Right atrium auricular region (tissue), 2 donors: ENCODE data around the gene RAB3IP. TPM values are rescaled to one million over a fixed set of nuclear protein-coding genes. Genes with fewer than 3 reads are reported as not detected.

Source experiments
- DNase-seq: peaks from one replicate; pipeline ENCODE4 v3.0.0-alpha.2; 2019; ENCODE audit warnings: low spot score
- H3K27ac ChIP-seq, 2 donors: fragments of 200-600 bp; sonication (generic); 1 replicate in 1 of 2; 2 replicates in 1 of 2; pipeline ENCODE4 v1.5.1; 2016 to 2019
- H3K27me3 ChIP-seq, 2 donors: fragments of 200-600 bp; sonication (generic); one replicate each; pipeline versions ENCODE4 v1.5.1 to v1.6.0; 2017 to 2019
- H3K36me3 ChIP-seq: fragments of 200-600 bp; sonication (generic); one replicate; pipeline ENCODE4 v1.5.1; 2016
- H3K4me1 ChIP-seq, 2 donors: fragments of 200-600 bp; sonication (generic); one replicate each; pipeline versions ENCODE4 v1.5.1 to v1.6.0; 2017 to 2019
- H3K4me3 ChIP-seq, 2 donors: fragments of 200-600 bp; sonication (generic); 1 replicate in 1 of 2; 2 replicates in 1 of 2; pipeline ENCODE4 v1.5.1; 2017 to 2019; ENCODE audit warnings: mild to moderate bottlenecking in 1 of 2, moderate library complexity in 1 of 2
- H3K9me3 ChIP-seq, 2 donors: fragments of 200-600 bp; sonication (generic); one replicate each; pipeline ENCODE4 v1.5.1; 2019
- CTCF ChIP-seq, 2 donors: fragments of 200-600 bp; sonication (generic); IDR thresholded peaks; one replicate each; pipeline ENCODE4 v1.5.1; 2019; ENCODE audit warnings: antibody characterized with exemption in 2 of 2
- total RNA-seq, 2 donors: library from RNA; depleted of rRNA; stranded (reverse); fragments of >200 nt; gene quantifications; one replicate each; pipeline ENCODE4 v1.1.0, GENCODE V29; 2016

Gene RAB3IP
- total RNA-seq, 2 donors from 2014 or later: 27.2 to 37.1 TPM

DNA sequence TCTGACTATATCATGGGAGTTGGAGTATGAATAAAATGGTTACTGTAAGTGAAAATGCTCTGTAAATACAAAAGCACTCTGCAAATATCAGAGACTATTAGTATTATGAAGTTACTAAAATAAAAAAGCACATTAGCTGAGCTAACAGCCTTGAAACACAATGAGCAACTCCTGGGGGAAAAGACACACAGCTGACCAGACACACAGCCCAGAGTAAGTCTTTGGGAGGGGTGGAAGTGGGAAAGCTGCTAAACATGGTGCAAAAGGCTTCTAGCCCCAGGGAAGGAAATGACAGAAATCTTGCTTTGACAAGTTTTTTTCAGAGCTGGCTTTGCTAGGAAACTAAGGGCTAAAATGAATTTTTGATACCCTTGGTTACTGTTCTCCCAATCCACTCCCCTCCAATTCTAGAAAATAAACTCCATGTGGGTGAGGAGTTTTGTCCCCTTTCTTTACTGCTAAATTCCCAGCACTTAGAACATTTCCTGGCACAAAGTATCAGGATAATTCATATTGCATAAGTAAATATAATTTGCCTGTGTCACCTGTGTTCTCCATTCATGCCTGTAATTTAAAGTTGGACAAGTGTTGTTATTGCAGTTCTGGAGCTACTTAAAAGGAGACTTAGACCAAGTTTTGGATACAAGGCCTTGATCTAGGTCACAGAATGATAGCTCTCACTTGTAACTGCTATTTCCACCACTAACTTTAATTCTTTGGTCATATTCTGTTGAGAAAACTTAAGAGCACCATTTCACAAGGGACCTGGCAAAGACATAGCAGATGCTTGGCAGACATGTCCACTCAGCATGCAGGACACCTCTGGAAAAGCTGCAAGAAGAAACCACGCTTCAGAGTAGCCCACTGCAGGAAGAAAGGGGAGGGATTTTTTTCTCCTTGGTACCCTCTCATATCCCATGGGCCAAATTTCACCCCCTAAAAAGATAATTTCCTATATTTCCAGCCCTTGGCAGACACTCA lies 19.0 kb upstream of the RAB3IP start:
- Histone ChIP-seq H3K4me1 (no peaks in the 10 kb centered on the region), H3K4me3 (no peak overlapping the region), H3K27ac (no peak overlapping the region), H3K27me3 (no peaks in the 10 kb centered on the region), H3K36me3 (no peaks in the 10 kb centered on the region), H3K9me3 (peaks cover 0 to under 1% of the 10 kb centered on the region in 2 donors)
- no peak for TF ChIP-seq CTCF (IDR thresholded peaks at IDR 0.05)
- no peak for DNase-seq

- Histone ChIP-seq H3K9me3 (peaks cover 0 to 5% of the 10 kb centered on the region in 2 donors), H3K27ac (no peak overlapping the region), H3K4me1 (no peaks in the 10 kb centered on the region), H3K36me3 (no peaks in the 10 kb centered on the region), H3K27me3 (no peaks in the 10 kb centered on the region), H3K4me3 (no peak overlapping the region)
- no peak for TF ChIP-seq CTCF (IDR thresholded peaks at IDR 0.05)
- no peak for DNase-seq
These were observed 17.9 kb upstream of the RAB3IP start for GRCh38 chr12:69720750-69721149.

DNA sequence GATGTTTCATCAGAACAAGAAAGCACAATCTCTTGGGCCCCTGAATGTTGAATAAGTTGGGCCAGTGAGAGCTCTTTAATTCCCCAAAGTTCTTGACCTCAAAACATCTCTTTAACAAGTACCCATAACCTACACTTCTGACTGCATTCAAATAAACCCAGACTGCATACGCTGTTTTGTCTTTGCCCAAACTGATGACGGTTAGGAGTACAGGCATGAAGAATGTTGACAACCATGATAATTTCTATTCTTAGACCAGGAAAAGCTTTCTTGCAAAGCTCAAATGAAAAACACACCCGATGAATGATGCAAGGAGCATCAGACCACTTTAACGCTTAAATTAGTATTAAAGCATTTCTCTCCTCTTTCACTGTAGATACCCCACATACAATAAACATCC lies 11.7 kb upstream of the RAB3IP start:
- H3K4me1 ChIP-seq: no peaks in the 10 kb centered on the region
- peak overlapping the region in 1 of 2 donors; percentile 37 for H3K27ac ChIP-seq
- TF ChIP-seq CTCF (IDR thresholded peaks at IDR 0.05): no peak
- DNase-seq: no peak
- H3K27me3 ChIP-seq: no peaks in the 10 kb centered on the region
- no peaks in the 10 kb centered on the region for H3K36me3 ChIP-seq
- no peak overlapping the region for H3K4me3 ChIP-seq
- peaks cover 0 to 5% of the 10 kb centered on the region in 2 donors for H3K9me3 ChIP-seq

GRCh38 chr12:69732088-69732487 lies 6.6 kb upstream of the RAB3IP start:
- H3K36me3 ChIP-seq: no peaks in the 10 kb centered on the region
- DNase-seq: no peak
- no peaks in the 10 kb centered on the region for H3K4me1 ChIP-seq
- no peak overlapping the region for H3K27ac ChIP-seq
- no peaks in the 10 kb centered on the region for H3K9me3 ChIP-seq
- no peak overlapping the region for H3K4me3 ChIP-seq
- no peaks in the 10 kb centered on the region for H3K27me3 ChIP-seq
- TF ChIP-seq CTCF (IDR thresholded peaks at IDR 0.05): no peak

DNA sequence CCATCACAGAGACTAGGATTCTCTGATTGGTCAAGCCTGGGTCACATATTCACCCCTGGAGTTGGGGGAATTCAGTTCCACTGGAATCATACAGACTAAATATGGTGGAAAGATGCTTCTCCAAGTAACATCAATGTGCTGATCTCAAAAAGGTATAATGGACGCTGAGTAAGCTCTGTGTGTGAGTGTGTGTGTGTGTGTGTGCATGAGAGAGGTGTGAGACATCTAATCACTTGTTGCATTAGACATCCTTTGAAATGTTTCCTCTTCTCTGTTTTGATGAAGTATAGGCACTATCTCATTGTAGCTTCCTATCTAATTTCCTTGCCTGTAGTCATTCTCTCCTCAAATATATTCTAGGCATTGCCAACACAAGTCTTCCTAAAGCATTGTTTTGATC lies 5.0 kb upstream of the RAB3IP start:
- Histone ChIP-seq H3K9me3 (no peaks in the 10 kb centered on the region), H3K4me1 (no peaks in the 10 kb centered on the region), H3K27ac (no peak overlapping the region), H3K27me3 (no peaks in the 10 kb centered on the region), H3K36me3 (no peaks in the 10 kb centered on the region), H3K4me3 (no peak overlapping the region)
- DNase-seq: no peak
- no peak for TF ChIP-seq CTCF (IDR thresholded peaks at IDR 0.05)
